22Rv1 (cell line): ENCODE results near the gene RRAGB.
"Not testable (repeated sequence)": the region's sequence is repeated elsewhere in the genome, so short reads cannot be mapped to it uniquely, and the experiment has no call there.

ENCODE experiments used
- H3K27ac ChIP-seq: fragments of 450-650 bp; 2 replicates; pipeline ENCODE4 v1.5.1; 2017
- ZFX ChIP-seq: fragments of 450-650 bp; IDR thresholded peaks from 2 replicates; pipeline ENCODE4 v1.6.1; 2017; ENCODE audit warnings: antibody characterized with exemption, borderline replicate concordance
- TF ChIP-seq, protein P1 (sequence below): fragments of 450-650 bp; IDR thresholded peaks from 2 replicates; pipeline ENCODE4 v1.5.1; 2017; ENCODE audit warnings: mild to moderate bottlenecking

RRAGB gene

DNA sequence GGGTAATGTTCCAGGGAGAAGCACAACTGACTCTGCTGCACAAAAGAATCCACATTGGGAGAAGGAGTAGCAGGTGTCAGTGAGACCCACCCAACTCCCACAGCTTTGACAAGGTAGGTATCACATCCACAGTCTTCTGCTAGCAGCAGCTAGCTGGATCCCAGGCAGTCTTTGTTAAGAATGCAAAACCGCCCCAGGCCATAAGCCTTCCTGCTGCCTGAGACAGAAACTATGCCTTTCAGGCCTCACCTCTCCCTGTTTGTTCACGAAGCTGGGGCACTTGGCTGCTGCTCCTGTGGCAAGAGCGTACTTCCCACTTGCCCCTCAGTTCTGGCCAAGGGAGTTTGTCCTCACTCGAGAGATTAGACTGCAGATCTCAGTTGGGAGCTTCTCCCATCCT, 21.4 kb downstream of the RRAGB start:
- H3K27ac ChIP-seq: no peak overlapping the region
- no peak for TF ChIP-seq ZFX
- TF ChIP-seq, protein P1, sequence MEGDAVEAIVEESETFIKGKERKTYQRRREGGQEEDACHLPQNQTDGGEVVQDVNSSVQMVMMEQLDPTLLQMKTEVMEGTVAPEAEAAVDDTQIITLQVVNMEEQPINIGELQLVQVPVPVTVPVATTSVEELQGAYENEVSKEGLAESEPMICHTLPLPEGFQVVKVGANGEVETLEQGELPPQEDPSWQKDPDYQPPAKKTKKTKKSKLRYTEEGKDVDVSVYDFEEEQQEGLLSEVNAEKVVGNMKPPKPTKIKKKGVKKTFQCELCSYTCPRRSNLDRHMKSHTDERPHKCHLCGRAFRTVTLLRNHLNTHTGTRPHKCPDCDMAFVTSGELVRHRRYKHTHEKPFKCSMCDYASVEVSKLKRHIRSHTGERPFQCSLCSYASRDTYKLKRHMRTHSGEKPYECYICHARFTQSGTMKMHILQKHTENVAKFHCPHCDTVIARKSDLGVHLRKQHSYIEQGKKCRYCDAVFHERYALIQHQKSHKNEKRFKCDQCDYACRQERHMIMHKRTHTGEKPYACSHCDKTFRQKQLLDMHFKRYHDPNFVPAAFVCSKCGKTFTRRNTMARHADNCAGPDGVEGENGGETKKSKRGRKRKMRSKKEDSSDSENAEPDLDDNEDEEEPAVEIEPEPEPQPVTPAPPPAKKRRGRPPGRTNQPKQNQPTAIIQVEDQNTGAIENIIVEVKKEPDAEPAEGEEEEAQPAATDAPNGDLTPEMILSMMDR: no peak

DNA sequence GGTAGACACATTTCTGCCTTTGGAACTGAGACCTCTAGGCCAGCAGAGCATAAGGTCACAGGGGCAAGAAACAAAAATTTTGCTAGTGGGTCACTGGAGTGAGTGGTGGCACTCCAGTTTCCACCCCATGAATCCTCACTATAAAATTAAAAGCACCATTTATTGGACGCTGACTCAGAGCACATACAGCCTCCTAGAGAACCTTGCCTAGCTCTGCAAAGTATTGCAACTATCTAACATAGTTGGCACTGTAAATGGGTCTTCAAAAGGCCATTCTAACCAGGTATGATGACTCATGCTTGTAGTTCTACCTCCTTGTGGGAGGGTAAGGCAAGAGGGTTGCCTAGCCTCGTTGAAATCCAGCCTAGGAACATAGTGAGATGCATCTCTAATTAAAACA, 25.1 kb downstream of the RRAGB start:
- TF ChIP-seq, protein P1: no peak
- H3K27ac ChIP-seq: no peak overlapping the region

DNA sequence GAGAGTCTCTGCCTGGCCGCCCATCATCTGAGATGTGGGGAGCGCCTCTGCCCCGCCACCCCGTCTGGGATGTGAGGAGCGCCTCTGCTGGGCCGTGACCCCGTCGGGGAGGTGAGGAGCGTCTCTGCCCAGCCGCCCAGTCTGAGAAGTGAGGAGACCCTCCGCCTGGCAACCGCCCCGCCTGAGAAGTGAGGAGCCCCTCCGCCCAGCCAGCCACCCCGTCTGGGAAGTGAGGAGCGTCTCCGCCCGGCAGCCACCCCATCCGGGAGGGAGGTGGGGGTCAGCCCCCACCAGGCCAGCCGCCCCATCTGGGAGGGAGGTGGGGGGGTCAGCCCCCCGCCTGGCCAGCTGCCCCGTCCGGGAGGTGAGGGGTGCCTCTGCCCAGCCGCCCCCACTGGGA, 30.9 kb downstream of the RRAGB start:
- H3K27ac ChIP-seq: not testable (repeated sequence)

DNA sequence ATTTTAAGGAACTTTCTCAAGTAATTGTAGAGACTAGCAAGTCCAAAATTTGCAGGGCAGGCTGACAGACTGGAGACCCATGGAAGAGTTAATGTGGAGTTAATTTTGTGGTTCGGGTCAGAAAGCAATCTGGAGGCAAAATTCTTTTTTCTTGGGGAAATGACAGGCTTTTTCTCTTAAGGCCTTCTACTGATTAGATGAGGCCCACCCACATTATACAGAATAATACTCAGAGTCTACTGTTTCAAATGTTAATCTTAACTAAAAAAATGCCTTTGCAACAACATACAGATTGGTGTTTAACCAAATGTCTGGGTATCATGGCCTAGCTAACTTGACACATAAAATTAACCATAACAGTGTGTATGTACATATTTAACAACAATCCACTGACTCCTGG, 32.7 kb downstream of the RRAGB start:
- H3K27ac ChIP-seq: no peak overlapping the region
- TF ChIP-seq, protein P1: no peak
- TF ChIP-seq ZFX: no peak

DNA sequence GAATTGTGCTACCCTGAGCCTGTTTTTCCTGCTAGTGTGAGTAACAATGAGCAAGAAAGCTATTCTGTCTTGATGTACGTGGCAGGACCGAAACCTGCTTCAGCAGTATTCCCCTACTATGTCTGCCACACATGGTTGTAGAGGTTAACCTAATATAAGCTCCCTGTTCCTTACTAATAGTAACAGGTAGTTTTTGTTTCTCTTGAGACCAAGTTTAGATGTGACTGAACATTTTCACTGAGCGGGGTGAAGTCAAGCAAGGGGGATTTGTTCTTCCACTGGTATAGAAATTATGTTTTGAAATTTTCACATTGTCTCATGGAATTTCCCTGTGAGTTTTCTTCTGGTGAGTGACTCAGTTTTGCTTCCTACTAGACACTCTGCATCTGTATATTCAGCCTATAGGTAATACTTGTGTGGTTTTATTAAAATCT, 37.3 kb downstream of the RRAGB start:
- TF ChIP-seq ZFX: no peak
- TF ChIP-seq, protein P1: no peak
- no peak overlapping the region for H3K27ac ChIP-seq

DNA sequence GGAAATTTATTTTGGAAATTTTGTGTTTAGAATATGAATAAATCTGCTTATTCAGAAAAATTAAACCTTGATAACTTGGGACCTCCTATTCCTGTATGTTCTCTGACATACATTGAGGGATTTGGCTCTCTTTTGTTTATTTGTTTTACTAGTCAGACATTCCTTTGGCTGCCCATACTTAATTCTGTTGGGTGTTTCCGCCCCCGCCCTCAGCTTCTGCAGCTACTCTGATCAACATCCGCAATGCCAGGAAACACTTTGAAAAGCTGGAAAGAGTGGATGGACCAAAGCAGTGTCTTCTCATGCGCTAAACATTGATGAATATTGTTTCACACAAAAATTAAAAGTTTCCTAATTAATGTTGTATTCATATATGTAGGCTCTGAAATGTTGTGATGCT, 40.5 kb downstream of the RRAGB start:
- TF ChIP-seq ZFX: no peak
- TF ChIP-seq, protein P1: no peak
- no peak overlapping the region for H3K27ac ChIP-seq

DNA sequence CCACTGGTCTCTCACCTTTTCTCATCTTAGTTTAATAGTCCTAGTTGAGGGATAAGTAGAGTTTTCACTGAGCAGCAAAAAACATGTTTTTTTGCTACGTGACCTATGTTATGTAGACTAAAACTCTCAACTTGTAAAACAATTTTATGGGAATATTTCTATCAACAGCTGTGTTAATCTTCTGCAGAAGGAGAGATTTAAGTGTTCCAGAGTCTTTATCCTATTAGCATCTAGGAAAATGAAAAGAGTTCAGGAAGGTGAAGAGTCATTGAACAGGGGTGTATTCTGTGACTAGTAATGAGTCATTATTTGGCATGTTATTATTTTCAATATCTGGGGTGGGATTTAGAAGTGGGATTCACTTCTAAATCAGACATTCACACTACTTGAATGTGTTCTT, 41.9 kb downstream of the RRAGB start:
- H3K27ac ChIP-seq: no peak overlapping the region

DNA sequence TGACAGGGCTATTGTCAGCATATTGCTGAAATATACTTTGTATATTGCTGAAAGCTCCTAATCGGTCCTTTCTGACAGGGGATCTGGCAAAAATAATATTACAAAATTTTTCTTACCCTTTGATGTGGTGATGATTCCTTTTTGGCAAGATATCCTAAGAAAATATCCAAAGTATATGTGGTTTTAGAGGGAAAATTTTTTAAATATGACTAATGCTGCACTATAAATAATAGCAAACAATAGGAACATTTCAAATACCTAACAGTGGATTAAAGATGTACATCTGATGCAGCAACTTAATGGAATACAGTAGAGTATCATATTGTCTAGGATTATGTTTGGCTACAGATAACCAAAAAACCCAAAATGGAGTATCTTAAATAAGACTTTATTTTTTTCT, 49.6 kb downstream of the RRAGB start:
- TF ChIP-seq ZFX: no peak
- TF ChIP-seq, protein P1: no peak
- H3K27ac ChIP-seq: no peak overlapping the region

More for the DNA sequence above, 41.9 kb downstream of the RRAGB start:
- TF ChIP-seq ZFX: no peak
- TF ChIP-seq, protein P1: no peak

DNA sequence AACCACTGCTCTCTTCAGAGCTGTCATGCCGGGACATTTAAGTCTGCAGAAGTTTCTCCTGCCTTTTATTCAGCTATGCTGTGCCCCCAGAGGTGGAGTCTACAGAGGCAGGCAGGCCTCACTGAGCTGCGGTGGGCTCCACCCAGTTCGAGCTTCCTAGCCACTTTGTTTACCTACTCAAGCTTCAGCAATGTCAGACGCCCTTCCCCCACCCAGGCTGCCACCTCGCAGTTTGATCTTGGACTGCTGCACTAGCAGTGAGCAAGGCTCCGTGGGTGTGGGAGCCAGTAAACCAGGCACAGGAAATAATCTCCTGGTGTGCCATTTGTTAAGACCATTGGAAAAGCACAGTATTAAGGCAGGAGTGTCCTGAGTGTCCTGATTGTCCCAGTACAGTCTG, 56.9 kb downstream of the RRAGB start:
- H3K27ac ChIP-seq: peak overlapping the region; percentile 52
